Fibroblast of lung (primary cell): ENCODE data around the gene EPS8L3. TPM values are rescaled to one million over a fixed set of nuclear protein-coding genes. Genes with fewer than 3 reads are reported as not detected.

Experiments used
- DNase-seq, 2 donors: peaks; one replicate each; pipeline versions ENCODE4 v3.0.0 to v3.0.0-alpha.2; 2010; ENCODE audit warnings: low read depth in 2 of 2
- H2AFZ ChIP-seq: 2 replicates; pipeline ENCODE4 v1.5.1; 2012; ENCODE audit warnings: low read length, control low read depth, inconsistent platforms
- H3K27ac ChIP-seq: 2 replicates; pipeline ENCODE4 v1.5.1; 2011; ENCODE audit warnings: low read length, control low read depth; ENCODE audit not compliant: insufficient read depth
- H3K27me3 ChIP-seq: 2 replicates; pipeline ENCODE4 v1.5.1; 2011; ENCODE audit warnings: mild to moderate bottlenecking, low read length; ENCODE audit not compliant: control insufficient read depth, insufficient read depth
- H3K36me3 ChIP-seq: 2 replicates; pipeline ENCODE4 v1.5.1; 2011; ENCODE audit warnings: low read length; ENCODE audit not compliant: control insufficient read depth, insufficient read depth
- H3K4me1 ChIP-seq: 2 replicates; pipeline ENCODE4 v1.5.1; 2011; ENCODE audit warnings: low read length; ENCODE audit not compliant: control insufficient read depth, insufficient read depth; ENCODE audit errors: extremely low read depth
- H3K4me2 ChIP-seq: 2 replicates; pipeline ENCODE4 v1.5.1; 2011; ENCODE audit warnings: low read length, control low read depth; ENCODE audit not compliant: insufficient read depth; ENCODE audit errors: extremely low read depth
- H3K4me3 ChIP-seq, 4 experiments: fragments of 200-600 bp in 1 of 4; sonication (generic) in 1 of 4; replicated peaks in 1 of 4; 2 replicates each; pipeline ENCODE4 v1.5.1; 2011 to 2016; ENCODE audit warnings: low read length in 4 of 4, low read depth in 3 of 4, mild to moderate bottlenecking in 3 of 4, control low read depth in 2 of 4, inconsistent platforms in 1 of 4, mixed read lengths in 1 of 4; ENCODE audit not compliant: insufficient read depth in 1 of 4; ENCODE audit errors: control extremely low read depth in 1 of 4
- H3K79me2 ChIP-seq: 2 replicates; pipeline ENCODE4 v1.5.1; 2012; ENCODE audit warnings: mild to moderate bottlenecking, low read length, inconsistent platforms; ENCODE audit not compliant: control insufficient read depth, insufficient read depth
- H3K9ac ChIP-seq: 2 replicates; pipeline ENCODE4 v1.5.1; 2011; ENCODE audit warnings: mild to moderate bottlenecking, low read length, control low read depth; ENCODE audit not compliant: insufficient read depth
- H3K9me3 ChIP-seq: 2 replicates; pipeline ENCODE4 v1.5.1; 2012; ENCODE audit warnings: low read depth, low read length; ENCODE audit not compliant: control insufficient read depth, insufficient read depth
- H4K20me1 ChIP-seq: 2 replicates; pipeline ENCODE4 v1.5.1; 2011; ENCODE audit warnings: low read length; ENCODE audit not compliant: control insufficient read depth, insufficient read depth; ENCODE audit errors: extremely low read depth
- CTCF ChIP-seq, 2 donors: IDR thresholded peaks in 1 of 2; conservative IDR thresholded peaks in 1 of 2; 1 replicate in 1 of 2; 2 replicates in 1 of 2; pipeline ENCODE4 v1.5.1; 2011 to 2012; ENCODE audit warnings: low read length in 2 of 2, control low read depth in 1 of 2, inconsistent platforms in 1 of 2, low read depth in 1 of 2, mild to moderate bottlenecking in 1 of 2
- EZH2 ChIP-seq: IDR thresholded peaks from 2 replicates; pipeline ENCODE4 v1.5.1; 2012; ENCODE audit warnings: low read length, control low read depth, mild to moderate bottlenecking; ENCODE audit errors: missing control alignments
- polyA plus RNA-seq, 2 donors: library from polyadenylated mRNA; depleted of rRNA in 1 of 2; stranded (reverse) in 1 of 2; unstranded in 1 of 2; fragments of >200 nt; gene quantifications; 2 replicates each; pipeline ENCODE4 v1.2.1, GENCODE V29; 2011 to 2012; ENCODE audit warnings: missing spikeins in 1 of 2
- total RNA-seq: library from RNA; depleted of rRNA; stranded (reverse); fragments of >200 nt; gene quantifications from 2 replicates; pipeline ENCODE4 v1.2.1, GENCODE V29; 2014

The EPS8L3 gene
- total and polyA plus RNA-seq, 2 donors (not counting 1 experiment from before 2014, with no cell fraction given): not detected

GRCh38 chr1:109773203-109773899 is 9.6 kb upstream of the EPS8L3 start:
- no peak overlapping the region for H3K4me3 ChIP-seq
- peaks cover 4% of the 10 kb centered on the region for H3K4me1 ChIP-seq
- DNase-seq: peak; percentile 76 to 91
- H3K9ac ChIP-seq: no peak overlapping the region
- no peaks in the 10 kb centered on the region for H4K20me1 ChIP-seq
- H3K9me3 ChIP-seq: no peaks in the 10 kb centered on the region
- H3K36me3 ChIP-seq: no peaks in the 10 kb centered on the region
- H3K4me2 ChIP-seq: no peak overlapping the region
- no peaks in the 10 kb centered on the region for H3K79me2 ChIP-seq
- peaks cover 3% of the 10 kb centered on the region for H3K27me3 ChIP-seq
- no peak overlapping the region for H2AFZ ChIP-seq
- peak; percentile 85 to 95 for TF ChIP-seq CTCF (conservative IDR thresholded peaks at IDR 0.05 in 1 of 2, IDR thresholded peaks at IDR 0.05 in 1 of 2; ENCODE audit: low read depth in 1 of 2, low read length in 2 of 2)
- no peak for TF ChIP-seq EZH2
- H3K27ac ChIP-seq: no peak overlapping the region

GRCh38 chr1:109772658-109773202 is 9.0 kb upstream of the EPS8L3 start:
- H4K20me1 ChIP-seq: no peaks in the 10 kb centered on the region
- peaks cover 3% of the 10 kb centered on the region for H3K27me3 ChIP-seq
- H3K79me2 ChIP-seq: no peaks in the 10 kb centered on the region
- H3K9ac ChIP-seq: no peak overlapping the region
- no peak overlapping the region for H3K27ac ChIP-seq
- H3K36me3 ChIP-seq: no peaks in the 10 kb centered on the region
- H3K4me2 ChIP-seq: no peak overlapping the region
- H3K4me1 ChIP-seq: peaks cover 4% of the 10 kb centered on the region
- H2AFZ ChIP-seq: no peak overlapping the region
- no peak for DNase-seq
- no peak overlapping the region for H3K4me3 ChIP-seq
- no peaks in the 10 kb centered on the region for H3K9me3 ChIP-seq
- TF ChIP-seq EZH2: no peak
- no peak for TF ChIP-seq CTCF (conservative IDR thresholded peaks at IDR 0.05 in 1 of 2, IDR thresholded peaks at IDR 0.05 in 1 of 2; ENCODE audit: low read depth in 1 of 2, low read length in 2 of 2)

GRCh38 chr1:109771712-109772657 is 8.3 kb upstream of the EPS8L3 start:
- H3K27ac ChIP-seq: no peak overlapping the region
- no peaks in the 10 kb centered on the region for H3K79me2 ChIP-seq
- H3K36me3 ChIP-seq: no peaks in the 10 kb centered on the region
- H3K4me3 ChIP-seq: no peak overlapping the region
- H2AFZ ChIP-seq: no peak overlapping the region
- H3K4me2 ChIP-seq: no peak overlapping the region
- TF ChIP-seq EZH2 (no peak), CTCF (conservative IDR thresholded peaks at IDR 0.05 in 1 of 2, IDR thresholded peaks at IDR 0.05 in 1 of 2; ENCODE audit: low read depth in 1 of 2, low read length in 2 of 2) (no peak)
- no peaks in the 10 kb centered on the region for H3K9me3 ChIP-seq
- no peaks in the 10 kb centered on the region for H3K4me1 ChIP-seq
- no peak overlapping the region for H3K9ac ChIP-seq
- H4K20me1 ChIP-seq: no peaks in the 10 kb centered on the region
- H3K27me3 ChIP-seq: peaks cover 5% of the 10 kb centered on the region
- no peak for DNase-seq
